ENCODE measurements around the gene ZDHHC24.

DNA sequence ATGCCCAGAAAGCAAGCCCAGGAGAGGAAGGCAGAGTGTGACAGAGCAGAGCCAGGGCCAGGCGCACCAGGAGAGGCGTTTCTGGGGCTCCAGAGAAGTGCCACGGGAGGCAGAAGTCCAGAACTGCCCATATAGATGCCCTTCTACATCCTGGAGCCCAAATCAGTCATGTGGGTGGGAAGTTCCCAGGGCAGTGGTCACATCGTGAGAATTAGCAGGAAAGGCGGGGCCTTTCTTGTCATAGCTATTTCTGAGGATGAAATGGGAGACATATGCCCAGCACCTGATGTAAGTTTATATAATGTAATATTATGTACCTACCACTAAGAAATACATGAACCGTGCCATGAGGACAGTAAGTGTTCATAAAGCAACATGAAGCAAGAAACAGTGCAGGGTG, 13.1 kb downstream of the ZDHHC24 start:
- TF ChIP-seq, protein P1, sequence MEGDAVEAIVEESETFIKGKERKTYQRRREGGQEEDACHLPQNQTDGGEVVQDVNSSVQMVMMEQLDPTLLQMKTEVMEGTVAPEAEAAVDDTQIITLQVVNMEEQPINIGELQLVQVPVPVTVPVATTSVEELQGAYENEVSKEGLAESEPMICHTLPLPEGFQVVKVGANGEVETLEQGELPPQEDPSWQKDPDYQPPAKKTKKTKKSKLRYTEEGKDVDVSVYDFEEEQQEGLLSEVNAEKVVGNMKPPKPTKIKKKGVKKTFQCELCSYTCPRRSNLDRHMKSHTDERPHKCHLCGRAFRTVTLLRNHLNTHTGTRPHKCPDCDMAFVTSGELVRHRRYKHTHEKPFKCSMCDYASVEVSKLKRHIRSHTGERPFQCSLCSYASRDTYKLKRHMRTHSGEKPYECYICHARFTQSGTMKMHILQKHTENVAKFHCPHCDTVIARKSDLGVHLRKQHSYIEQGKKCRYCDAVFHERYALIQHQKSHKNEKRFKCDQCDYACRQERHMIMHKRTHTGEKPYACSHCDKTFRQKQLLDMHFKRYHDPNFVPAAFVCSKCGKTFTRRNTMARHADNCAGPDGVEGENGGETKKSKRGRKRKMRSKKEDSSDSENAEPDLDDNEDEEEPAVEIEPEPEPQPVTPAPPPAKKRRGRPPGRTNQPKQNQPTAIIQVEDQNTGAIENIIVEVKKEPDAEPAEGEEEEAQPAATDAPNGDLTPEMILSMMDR (conservative IDR thresholded peaks at IDR 0.05; ENCODE audit: low read depth, low read length), result no peak
- no peak for TF ChIP-seq EZH2 (IDR thresholded peaks at IDR 0.05; ENCODE audit: borderline replicate concordance, low read depth, low read length, poor library complexity, severe bottlenecking)
